Glomerular visceral epithelial cell (primary cell): ENCODE results near the gene SRPK3.

ENCODE experiments used
- DNase-seq: peaks from one replicate; pipeline ENCODE4 v3.0.0-alpha.2; 2016; ENCODE audit errors: extremely low spot score

SRPK3 gene

GRCh38 chrX:153784325-153784967, 3.6 kb downstream of the SRPK3 start:
- DNase-seq: no peak

GRCh38 chrX:153786669-153787068, 5.8 kb downstream of the SRPK3 start:
- DNase-seq: no peak

GRCh38 chrX:153789654-153790053, 8.8 kb downstream of the SRPK3 start:
- DNase-seq: no peak

- no peak for DNase-seq
These were observed 10.4 kb downstream of the SRPK3 start for GRCh38 chrX:153791104-153791852.

- no peak for DNase-seq
These were observed 11.5 kb downstream of the SRPK3 start for GRCh38 chrX:153792368-153792767.

- no peak for DNase-seq
These were observed 12.4 kb downstream of the SRPK3 start for GRCh38 chrX:153793291-153793690.

GRCh38 chrX:153794018-153794896, 13.4 kb downstream of the SRPK3 start, which contains the start of the genes IDH3G and SSR4:
TSS of gene IDH3G (minus strand) at chrX:153794375. CDS start at chrX:153794326, 49 bp downstream.
TSS of gene SSR4 (plus strand) at chrX:153794668. CDS start at chrX:153794688, 20 bp downstream.
- peak; percentile 94 for DNase-seq

GRCh38 chrX:153794897-153795816, 14.3 kb downstream of the SRPK3 start:
- no peak for DNase-seq

- DNase-seq: no peak
These were observed 16.7 kb downstream of the SRPK3 start for GRCh38 chrX:153797415-153798015.

- no peak for DNase-seq
These were observed 18.5 kb downstream of the SRPK3 start for GRCh38 chrX:153799326-153799725.

- DNase-seq: no peak
These were observed 19.4 kb downstream of the SRPK3 start for GRCh38 chrX:153800177-153800722.

- no peak for DNase-seq
These were observed 19.9 kb downstream of the SRPK3 start for GRCh38 chrX:153800746-153801145.

GRCh38 chrX:153801669-153802068, 20.8 kb downstream of the SRPK3 start:
- no peak for DNase-seq

- no peak for DNase-seq
These were observed 21.7 kb downstream of the SRPK3 start for GRCh38 chrX:153802513-153803045.

- DNase-seq: no peak
These were observed 22.6 kb downstream of the SRPK3 start for GRCh38 chrX:153803211-153804099.

- DNase-seq: no peak
These were observed 23.3 kb downstream of the SRPK3 start for GRCh38 chrX:153804100-153804595.

- no peak for DNase-seq
These were observed 23.8 kb downstream of the SRPK3 start for GRCh38 chrX:153804621-153805020.

GRCh38 chrX:153805436-153805835, 24.6 kb downstream of the SRPK3 start:
- no peak for DNase-seq

GRCh38 chrX:153806999-153807575, 26.2 kb downstream of the SRPK3 start:
- no peak for DNase-seq
